ENCODE measurements around the gene SLC6A20.

SLC6A20 gene

GRCh38 chr3:45719655-45720487, 76.5 kb downstream of the SLC6A20 start:
- no peak for DNase-seq (ENCODE audit: low read depth, low spot score)

- no peak for DNase-seq (ENCODE audit: low read depth, low spot score)
These were observed 79.5 kb downstream of the SLC6A20 start for GRCh38 chr3:45716790-45717336.

GRCh38 chr3:45715945-45716344, 80.4 kb downstream of the SLC6A20 start:
- DNase-seq (ENCODE audit: low read depth, low spot score) = no peak

- no peak for DNase-seq (ENCODE audit: low read depth, low spot score)
These were observed 83.8 kb downstream of the SLC6A20 start for GRCh38 chr3:45712434-45713110.

GRCh38 chr3:45711931-45712330, 84.4 kb downstream of the SLC6A20 start:
- DNase-seq (ENCODE audit: low read depth, low spot score) = no peak

GRCh38 chr3:45705839-45706808, 90.2 kb downstream of the SLC6A20 start:
- no peak for DNase-seq (ENCODE audit: low read depth, low spot score)

Data from activated CD4-positive, CD25-positive, alpha-beta regulatory T cell treated with anti-CD3 and anti-CD28 coated beads, Interleukin-2, amount 50 U/mL, for 16 hours (primary cell).